Activated CD8-positive, alpha-beta T cell treated with anti-CD3 and anti-CD28 coated beads for 36 hours (primary cell): ENCODE results near the gene ASPSCR1. TPM values are rescaled to one million over a fixed set of nuclear protein-coding genes. Genes with fewer than 3 reads are reported as not detected.

Experiments
- ATAC-seq: fragments of 200-7000 bp; cut with Tn5 transposase; one replicate; pipeline ENCODE4 v1.10.0; 2021; ENCODE audit warnings: mild to moderate bottlenecking, moderate library complexity
- CTCF ChIA-PET: fragments of 350-600 bp; sonication (Branson Sonifier 250); formaldehyde crosslinking; loops from one replicate; lab custom pipeline; 2021; ENCODE audit warnings: antibody characterized with exemption; lab: Charles Lee
- POLR2A ChIA-PET: fragments of 350-600 bp; sonication (Branson Sonifier 250); formaldehyde crosslinking; loops from one replicate; lab custom pipeline; 2021; ENCODE audit warnings: antibody characterized with exemption; lab: Charles Lee
- DNase-seq: peaks from one replicate; pipeline ENCODE4 v3.0.0-alpha.2; 2020
- H3K27ac Mint-ChIP-seq: one replicate; pipeline ENCODE4 v1.8.0; 2021; ENCODE audit warnings: mild to moderate bottlenecking, mixed read lengths
- H3K27me3 Mint-ChIP-seq: one replicate; pipeline ENCODE4 v1.8.0; 2021; ENCODE audit warnings: mixed read lengths
- H3K36me3 Mint-ChIP-seq: one replicate; pipeline ENCODE4 v1.8.0; 2021; ENCODE audit warnings: low read depth, mixed read lengths
- H3K4me1 Mint-ChIP-seq: one replicate; pipeline ENCODE4 v1.8.0; 2021; ENCODE audit warnings: low read depth, mixed read lengths
- H3K4me3 Mint-ChIP-seq: one replicate; pipeline ENCODE4 v1.8.0; 2021; ENCODE audit warnings: mild to moderate bottlenecking, moderate library complexity, mixed read lengths
- H3K9me3 Mint-ChIP-seq: one replicate; pipeline ENCODE4 v1.8.0; 2021; ENCODE audit warnings: mixed read lengths
- intact Hi-C: fragments of 100-400 bp; cut with micrococcal nuclease; formaldehyde crosslinking; loops from one replicate; pipeline ENCODE4 v1.10.0; 2022
- total RNA-seq, 2 experiments: library from RNA; stranded (reverse); gene quantifications; one replicate each; pipeline ENCODE4 v1.2.3, GENCODE V29; 2021
- TF ChIP-seq, protein P1 (sequence below): fragments of 200-600 bp; IDR thresholded peaks from one replicate; pipeline ENCODE4 v1.8.0; 2022; ENCODE audit warnings: antibody characterized with exemption, mild to moderate bottlenecking

Gene ASPSCR1
- total RNA-seq, 2 experiments from 2014 or later: 18.7 to 24.5 TPM

GRCh38 chr17:82029391-82029790, 52.0 kb downstream of the ASPSCR1 start:
- Mint-ChIP-seq H3K36me3 (no peaks in the 10 kb centered on the region), H3K27ac (no peak overlapping the region), H3K27me3 (no peaks in the 10 kb centered on the region), H3K4me3 (no peak overlapping the region), H3K4me1 (peaks cover 7% of the 10 kb centered on the region), H3K9me3 (no peaks in the 10 kb centered on the region)
- TF ChIP-seq, protein P1, sequence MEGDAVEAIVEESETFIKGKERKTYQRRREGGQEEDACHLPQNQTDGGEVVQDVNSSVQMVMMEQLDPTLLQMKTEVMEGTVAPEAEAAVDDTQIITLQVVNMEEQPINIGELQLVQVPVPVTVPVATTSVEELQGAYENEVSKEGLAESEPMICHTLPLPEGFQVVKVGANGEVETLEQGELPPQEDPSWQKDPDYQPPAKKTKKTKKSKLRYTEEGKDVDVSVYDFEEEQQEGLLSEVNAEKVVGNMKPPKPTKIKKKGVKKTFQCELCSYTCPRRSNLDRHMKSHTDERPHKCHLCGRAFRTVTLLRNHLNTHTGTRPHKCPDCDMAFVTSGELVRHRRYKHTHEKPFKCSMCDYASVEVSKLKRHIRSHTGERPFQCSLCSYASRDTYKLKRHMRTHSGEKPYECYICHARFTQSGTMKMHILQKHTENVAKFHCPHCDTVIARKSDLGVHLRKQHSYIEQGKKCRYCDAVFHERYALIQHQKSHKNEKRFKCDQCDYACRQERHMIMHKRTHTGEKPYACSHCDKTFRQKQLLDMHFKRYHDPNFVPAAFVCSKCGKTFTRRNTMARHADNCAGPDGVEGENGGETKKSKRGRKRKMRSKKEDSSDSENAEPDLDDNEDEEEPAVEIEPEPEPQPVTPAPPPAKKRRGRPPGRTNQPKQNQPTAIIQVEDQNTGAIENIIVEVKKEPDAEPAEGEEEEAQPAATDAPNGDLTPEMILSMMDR: no peak
- ATAC-seq (no peak), DNase-seq (no peak)
- intact Hi-C loops: loop anchor here (10.0 kb wide), 1 partner anchor 125 kb away; no protein-coding TSS in a partner anchor
- CTCF ChIA-PET: interaction anchor here (0.8 to 3.8 kb wide), 17 partner anchors 9 to 292 kb away, joined by 3 to 28 read pairs (median 7); partner anchors contain the start of genes ASPSCR1, DUS1L and FASN
- POLR2A ChIA-PET: interaction anchor here (0.8 to 1.7 kb wide), 4 partner anchors 21 to 159 kb away, joined by 3 to 8 read pairs (median 4); partner anchors contain the start of gene ARHGDIA

DNA sequence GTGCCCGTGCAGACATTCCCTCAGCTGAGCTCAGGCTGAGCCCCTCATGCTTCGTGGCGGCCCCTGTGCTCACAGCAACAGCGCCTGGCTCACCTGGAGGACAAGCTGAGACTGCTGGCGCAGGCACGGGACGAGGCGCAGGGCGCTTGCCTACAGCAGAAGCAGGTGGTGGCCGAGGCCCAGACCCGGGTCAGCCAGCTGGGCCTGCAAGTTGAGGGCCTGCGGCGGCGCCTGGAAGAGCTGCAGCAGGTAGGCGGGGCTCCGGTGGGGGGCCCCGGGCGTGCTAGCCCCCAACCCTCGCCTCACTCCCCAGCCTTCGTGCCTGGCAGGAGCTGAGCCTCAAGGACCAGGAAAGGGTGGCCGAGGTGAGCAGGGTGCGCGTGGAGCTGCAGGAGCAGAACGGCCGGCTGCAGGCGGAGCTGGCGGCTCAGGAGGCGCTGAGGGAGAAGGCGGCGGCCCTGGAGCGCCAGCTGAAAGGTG, 52.6 kb downstream of the ASPSCR1 start:
- H3K4me1 Mint-ChIP-seq: peaks cover 7% of the 10 kb centered on the region
- ATAC-seq (no peak), DNase-seq (no peak)
- H3K9me3 Mint-ChIP-seq: no peaks in the 10 kb centered on the region
- TF ChIP-seq, protein P1: no peak
- no peak overlapping the region for H3K4me3 Mint-ChIP-seq
- CTCF ChIA-PET: interaction anchor here (0.7 to 3.8 kb wide), 39 partner anchors 10 to 463 kb away, joined by 3 to 28 read pairs (median 4); partner anchors contain the start of genes ASPSCR1, CD7, DUS1L and FASN
- H3K27me3 Mint-ChIP-seq: no peaks in the 10 kb centered on the region
- H3K36me3 Mint-ChIP-seq: no peaks in the 10 kb centered on the region
- no peak overlapping the region for H3K27ac Mint-ChIP-seq
- POLR2A ChIA-PET: interaction anchor here (0.8 to 1.7 kb wide), 9 partner anchors 8 to 160 kb away, joined by 3 to 8 read pairs (median 4); partner anchors contain the start of genes ARHGDIA, CENPX and DUS1L
- intact Hi-C loops: loop anchor here (10.0 kb wide), 1 partner anchor 125 kb away; no protein-coding TSS in a partner anchor

- peak; percentile 87 for ATAC-seq
- TF ChIP-seq, protein P1: peak; percentile 100
- POLR2A ChIA-PET: interaction anchor here (0.9 to 1.7 kb wide), 7 partner anchors 9 to 160 kb away, joined by 3 to 8 read pairs (median 5); partner anchors contain the start of genes ARHGDIA, CENPX and DUS1L
- Mint-ChIP-seq H3K36me3 (peaks cover 5% of the 10 kb centered on the region), H3K4me3 (peak overlapping the region; percentile 73), H3K27ac (no peak overlapping the region), H3K4me1 (peaks cover 7% of the 10 kb centered on the region), H3K27me3 (no peaks in the 10 kb centered on the region), H3K9me3 (no peaks in the 10 kb centered on the region)
- CTCF ChIA-PET: interaction anchor here (0.6 to 3.8 kb wide), 39 partner anchors 8 to 462 kb away, joined by 3 to 28 read pairs (median 4); partner anchors contain the start of genes ASPSCR1, CD7, DUS1L and FASN
- intact Hi-C loops: no loop called here
- peak; percentile 85 for DNase-seq
Measured at GRCh38 chr17:82030470-82031302, 53.3 kb downstream of the ASPSCR1 start.

- POLR2A ChIA-PET: interaction anchor here (1.3 kb wide), 1 partner anchor 114 kb away, joined by 3 read pairs; no protein-coding TSS in a partner anchor
- ATAC-seq: peak; percentile 49
- intact Hi-C loops: no loop called here
- Mint-ChIP-seq H3K4me1 (peaks cover 11% of the 10 kb centered on the region), H3K4me3 (peak within 1 kb of the TSS; percentile 73), H3K27me3 (no peaks in the 10 kb centered on the region), H3K36me3 (peaks cover 6% of the 10 kb centered on the region), H3K27ac (no peak within 1 kb of the TSS), H3K9me3 (no peaks in the 10 kb centered on the region)
- no peak for DNase-seq
- CTCF ChIA-PET: interaction anchor here (1.3 to 3.8 kb wide), 7 partner anchors 11 to 123 kb away, joined by 4 to 28 read pairs (median 18); partner anchors contain the start of gene DUS1L
- TF ChIP-seq, protein P1: no peak
Measured at GRCh38 chr17:82031303-82031884, 54.0 kb downstream of the ASPSCR1 start, which contains the start of gene RAC3. RAC3 (plus strand) TSS chr17:82031678; CDS start chr17:82031762, 84 bp downstream.
